Measurements from ENCODE around the gene STARD3.

Gene STARD3

DNA sequence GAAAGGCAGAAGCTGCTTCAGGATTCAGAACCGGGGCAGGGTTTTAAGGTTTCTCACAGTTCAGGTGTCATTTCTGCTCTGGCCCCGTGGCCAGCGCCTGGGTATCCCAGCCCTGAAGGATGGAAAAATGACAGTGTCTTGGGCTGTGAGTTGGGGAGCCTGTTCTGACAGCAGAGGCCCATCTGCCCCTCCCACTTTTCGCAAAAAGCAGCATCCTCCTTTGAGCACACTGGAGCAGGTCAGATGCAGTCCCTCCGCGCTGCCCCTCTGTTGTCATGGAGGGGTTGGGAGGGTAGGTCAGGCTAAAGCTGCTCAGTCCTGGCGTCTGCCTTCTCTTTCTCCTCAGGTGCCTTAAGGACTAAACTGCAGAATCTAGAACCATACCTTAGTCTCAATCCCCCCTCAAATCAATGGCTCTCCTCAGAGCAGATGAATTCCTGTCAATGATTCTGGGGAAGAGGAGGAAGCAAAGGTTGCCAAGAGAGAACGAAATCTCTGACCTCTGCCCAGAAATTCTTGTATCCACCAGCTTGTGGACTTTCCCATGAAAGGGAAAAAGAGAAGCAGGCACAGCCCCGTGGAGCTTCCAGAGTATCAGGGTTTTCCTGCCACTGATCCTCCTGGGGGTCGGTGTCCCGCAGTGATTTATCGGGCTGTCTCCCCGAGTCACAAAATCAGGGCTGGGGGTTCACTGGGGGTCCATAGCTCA, 36.5 kb upstream of the STARD3 start:
- DNase-seq (no peak), ATAC-seq (replicated peaks) (no peak)
- peaks cover 1 to 5% of the 10 kb centered on the region in 2 donors for H3K36me3 Mint-ChIP-seq
- no peak overlapping the region for H3K4me3 Mint-ChIP-seq
- peaks cover 31 to 80% of the 10 kb centered on the region in 2 donors for H3K4me1 Mint-ChIP-seq
- peaks cover 80 to 97% of the 10 kb centered on the region in 2 donors for H3K27me3 Mint-ChIP-seq
- H3K27ac Mint-ChIP-seq: peak overlapping the region; percentile 20
- H3K9me3 Mint-ChIP-seq: no peaks in the 10 kb centered on the region

DNA sequence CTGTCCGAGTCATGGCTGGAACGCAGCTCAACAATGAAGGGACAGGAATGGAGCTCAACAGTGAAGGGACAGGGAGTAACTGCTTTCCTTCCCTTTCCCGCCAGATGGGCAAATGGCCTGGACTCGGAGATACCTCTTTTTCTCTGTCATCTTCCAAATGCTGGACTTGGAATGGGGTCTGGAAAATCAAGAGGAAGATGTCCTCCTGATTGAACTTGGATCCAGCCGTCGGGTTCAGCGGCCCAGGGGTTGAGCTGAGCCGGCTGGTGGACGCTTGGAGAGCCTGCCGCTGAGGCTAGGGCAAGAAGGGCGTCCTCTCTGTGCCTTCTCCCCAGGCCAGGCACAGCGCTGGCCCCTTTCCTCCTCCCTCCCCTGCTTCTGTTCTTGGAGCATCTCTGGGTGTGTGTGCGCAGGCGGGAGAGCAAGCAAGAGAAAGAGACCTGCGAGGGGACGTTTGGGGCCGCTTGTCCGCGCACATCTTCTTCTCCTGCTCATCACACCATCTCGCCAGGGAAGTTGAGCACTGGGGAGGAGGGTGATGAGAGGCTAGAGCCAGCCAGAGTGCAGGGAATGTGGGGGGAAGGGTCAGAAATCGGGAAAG, 35.8 kb upstream of the STARD3 start:
- no peak overlapping the region for H3K4me3 Mint-ChIP-seq
- H3K27ac Mint-ChIP-seq: peak overlapping the region; percentile 1
- ATAC-seq (replicated peaks) (no peak), DNase-seq (no peak)
- H3K4me1 Mint-ChIP-seq: peaks cover 31 to 80% of the 10 kb centered on the region in 2 donors
- no peaks in the 10 kb centered on the region for H3K9me3 Mint-ChIP-seq
- H3K27me3 Mint-ChIP-seq: peaks cover 73 to 93% of the 10 kb centered on the region in 2 donors
- peaks cover under 1 to 1% of the 10 kb centered on the region in 2 donors for H3K36me3 Mint-ChIP-seq

GRCh38 chr17:39601758-39602532, 35.0 kb upstream of the STARD3 start:
- no peak overlapping the region for H3K27ac Mint-ChIP-seq
- peaks cover 0 to 1% of the 10 kb centered on the region in 2 donors for H3K36me3 Mint-ChIP-seq
- no peak overlapping the region for H3K4me3 Mint-ChIP-seq
- ATAC-seq (replicated peaks) (no peak), DNase-seq (no peak)
- peaks cover 30 to 78% of the 10 kb centered on the region in 2 donors for H3K4me1 Mint-ChIP-seq
- no peaks in the 10 kb centered on the region for H3K9me3 Mint-ChIP-seq
- H3K27me3 Mint-ChIP-seq: peaks cover 68 to 91% of the 10 kb centered on the region in 2 donors

DNA sequence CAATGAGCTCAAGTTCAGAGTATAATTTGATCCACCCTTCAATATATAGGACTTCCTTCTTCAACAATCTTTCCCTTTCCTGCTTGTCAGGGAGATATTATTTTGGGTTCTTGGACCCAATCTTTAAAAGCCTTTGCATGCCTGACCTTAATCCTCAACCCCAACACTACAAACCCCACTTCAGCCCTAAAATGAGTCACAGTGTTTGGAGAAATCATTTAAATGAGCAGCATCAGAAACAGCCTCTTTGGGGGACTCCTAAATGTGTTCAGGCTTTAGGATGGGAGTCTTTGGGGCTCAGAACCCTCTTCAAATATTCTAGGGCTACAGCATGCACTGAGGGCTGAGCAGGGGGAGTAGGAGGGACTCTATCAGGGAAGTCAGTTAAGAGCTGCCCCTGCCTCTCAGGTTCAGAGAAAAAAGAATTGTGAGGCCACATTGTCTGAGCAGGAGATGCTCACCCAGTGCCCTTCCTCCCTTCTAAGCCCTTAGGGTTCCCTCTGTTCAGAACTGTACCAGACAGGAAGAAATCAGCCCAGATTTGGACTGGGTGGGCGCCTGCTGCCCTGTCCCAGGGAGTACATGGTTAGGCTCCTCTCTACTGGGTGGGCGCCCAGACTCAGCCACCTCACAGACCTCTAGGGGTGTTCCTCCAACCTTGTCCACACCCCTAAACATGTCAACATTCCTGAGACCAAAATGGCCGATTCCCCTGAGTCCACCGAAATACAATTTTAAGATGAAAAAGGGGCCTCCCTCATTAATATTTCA, 34.2 kb upstream of the STARD3 start:
- ATAC-seq (replicated peaks) (no peak), DNase-seq (no peak)
- H3K36me3 Mint-ChIP-seq: peaks cover 0 to 1% of the 10 kb centered on the region in 2 donors
- no peaks in the 10 kb centered on the region for H3K9me3 Mint-ChIP-seq
- no peak overlapping the region for H3K27ac Mint-ChIP-seq
- H3K27me3 Mint-ChIP-seq: peaks cover 66 to 91% of the 10 kb centered on the region in 2 donors
- peaks cover 32 to 78% of the 10 kb centered on the region in 2 donors for H3K4me1 Mint-ChIP-seq
- H3K4me3 Mint-ChIP-seq: no peak overlapping the region

- Mint-ChIP-seq H3K36me3 (peaks cover 0 to 1% of the 10 kb centered on the region in 2 donors), H3K27ac (no peak overlapping the region), H3K4me3 (peak overlapping the region; percentile 3 to 54), H3K9me3 (no peaks in the 10 kb centered on the region), H3K27me3 (peaks cover 62 to 90% of the 10 kb centered on the region in 2 donors), H3K4me1 (peaks cover 27 to 72% of the 10 kb centered on the region in 2 donors)
- DNase-seq (no peak), ATAC-seq (replicated peaks) (peak; percentile 19 to 23)
Observed at GRCh38 chr17:39603304-39604016, 33.5 kb upstream of the STARD3 start.

DNA sequence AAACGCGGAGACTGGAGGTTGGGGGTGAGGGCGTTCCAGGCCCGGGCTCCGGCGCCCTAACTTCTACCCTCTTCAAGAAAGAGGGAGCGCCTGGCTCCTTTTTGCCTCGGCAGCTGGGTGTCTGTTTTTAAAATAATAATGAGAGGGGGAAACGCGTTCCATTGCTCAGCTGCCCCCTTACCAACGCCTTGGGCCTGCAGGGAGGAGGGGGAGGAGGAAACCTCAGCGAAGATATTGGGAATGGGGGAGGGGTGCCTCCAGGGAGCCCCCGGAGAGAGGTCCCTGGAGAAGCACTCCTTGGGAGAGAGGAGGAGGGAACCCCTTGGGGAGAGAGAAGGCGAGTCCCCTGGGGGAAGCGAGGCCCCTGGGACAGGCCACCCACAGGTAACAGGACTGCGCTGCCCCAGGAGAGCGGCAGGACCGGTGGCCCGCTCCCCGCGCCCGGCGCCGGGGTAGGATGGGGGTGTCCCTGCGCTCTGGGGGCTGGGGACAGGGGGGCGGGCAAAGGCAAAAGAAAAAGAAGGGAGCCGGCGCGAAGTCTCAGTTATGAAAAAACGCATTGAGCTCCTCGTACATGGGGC, 31.9 kb upstream of the STARD3 start:
- H3K27me3 Mint-ChIP-seq: peaks cover 63 to 89% of the 10 kb centered on the region in 2 donors
- H3K9me3 Mint-ChIP-seq: no peaks in the 10 kb centered on the region
- H3K4me3 Mint-ChIP-seq: peak overlapping the region; percentile 72 to 79
- DNase-seq (no peak), ATAC-seq (replicated peaks) (peak in 1 of 2 donors; percentile 5)
- H3K27ac Mint-ChIP-seq: peak overlapping the region; percentile 83
- H3K4me1 Mint-ChIP-seq: peaks cover 25 to 56% of the 10 kb centered on the region in 2 donors
- H3K36me3 Mint-ChIP-seq: peaks cover 0 to 1% of the 10 kb centered on the region in 2 donors

- Mint-ChIP-seq H3K36me3 (peaks cover 0 to 1% of the 10 kb centered on the region in 2 donors), H3K9me3 (no peaks in the 10 kb centered on the region), H3K4me3 (peak overlapping the region; percentile 72 to 79), H3K27me3 (peaks cover 56 to 82% of the 10 kb centered on the region in 2 donors), H3K4me1 (peaks cover 25 to 52% of the 10 kb centered on the region in 2 donors), H3K27ac (no peak overlapping the region)
- ATAC-seq (replicated peaks): peak; percentile 33 to 36
- no peak for DNase-seq
Observed at GRCh38 chr17:39605492-39606433, 31.2 kb upstream of the STARD3 start.

- Mint-ChIP-seq H3K27ac (no peak overlapping the region), H3K4me1 (peaks cover 21 to 46% of the 10 kb centered on the region in 2 donors), H3K9me3 (no peaks in the 10 kb centered on the region), H3K27me3 (peaks cover 54 to 82% of the 10 kb centered on the region in 2 donors), H3K36me3 (peaks cover 0 to 1% of the 10 kb centered on the region in 2 donors), H3K4me3 (peak overlapping the region; percentile 75 to 77)
- no peak for ATAC-seq (replicated peaks)
- DNase-seq: no peak
Observed at GRCh38 chr17:39606434-39607056, 30.4 kb upstream of the STARD3 start.

DNA sequence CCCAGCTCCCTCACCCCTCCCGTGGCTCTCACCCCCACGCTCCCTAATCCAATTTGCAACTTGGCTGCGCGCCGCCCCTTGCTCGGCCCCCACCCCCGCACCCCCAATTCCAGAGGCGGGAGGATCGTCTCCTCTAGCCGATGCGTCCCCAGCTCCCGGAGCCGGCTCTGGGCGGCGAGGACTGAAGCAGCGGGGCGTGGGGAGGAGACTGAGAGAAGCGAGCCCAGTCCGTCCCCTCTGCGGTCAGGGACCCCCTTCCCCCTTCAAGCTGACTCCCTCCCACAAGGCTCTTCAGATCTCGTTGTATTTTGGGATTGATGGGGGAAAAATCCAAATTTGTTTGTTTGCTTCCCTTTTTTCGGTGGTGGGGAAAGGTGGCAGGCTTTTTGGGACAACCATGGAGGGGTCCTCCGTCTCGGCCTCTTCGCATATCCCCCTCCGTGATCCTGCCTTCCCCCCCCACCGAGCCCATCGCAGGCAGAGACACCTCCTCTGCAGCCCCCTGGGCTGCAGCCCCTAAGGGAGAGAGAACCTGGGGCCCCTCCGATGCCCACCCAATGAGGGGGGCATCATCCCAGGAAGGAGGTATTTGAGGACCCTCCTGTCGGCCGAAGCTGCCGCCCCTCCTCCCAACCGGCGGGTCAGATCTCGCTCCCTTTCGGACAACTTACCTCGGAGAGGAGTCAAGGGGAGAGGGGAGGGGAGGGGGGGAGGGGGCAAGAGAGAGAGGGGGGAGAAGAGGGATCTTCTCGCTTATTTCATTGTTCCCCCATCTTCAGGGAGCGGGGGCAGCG, 29.7 kb upstream of the STARD3 start:
- H3K4me3 Mint-ChIP-seq: peak overlapping the region; percentile 75 to 77
- H3K27me3 Mint-ChIP-seq: peaks cover 48 to 77% of the 10 kb centered on the region in 2 donors

DNA sequence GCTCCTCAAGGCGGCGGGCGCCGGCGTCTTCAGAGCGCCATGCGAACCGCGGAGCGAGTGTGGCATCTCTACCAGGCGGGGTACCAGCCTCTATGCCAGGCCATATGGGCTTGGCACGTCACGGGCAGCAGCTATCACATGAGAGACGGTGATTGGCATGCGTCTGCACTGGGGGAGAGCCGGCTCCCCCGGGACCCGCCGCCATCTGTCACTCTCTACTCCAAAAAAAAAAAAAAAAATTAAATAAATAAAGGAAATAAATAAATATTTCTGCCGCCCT, 29.2 kb upstream of the STARD3 start, which contains the start of gene NEUROD2:
Gene NEUROD2, minus strand, starts transcription at position 70 of the 280 bp plus-strand sequence. CDS start 1,321 bp downstream, outside the sequence.
- H3K4me3 Mint-ChIP-seq: peak within 1 kb of the TSS; percentile 75 to 77
- DNase-seq (no peak), ATAC-seq (replicated peaks) (no peak)
- H3K27ac Mint-ChIP-seq: peak within 1 kb of the TSS; percentile 9
- H3K27me3 Mint-ChIP-seq: peaks cover 45 to 76% of the 10 kb centered on the region in 2 donors
- peaks cover 21 to 43% of the 10 kb centered on the region in 2 donors for H3K4me1 Mint-ChIP-seq
- H3K9me3 Mint-ChIP-seq: no peaks in the 10 kb centered on the region
- H3K36me3 Mint-ChIP-seq: peaks cover 0 to 1% of the 10 kb centered on the region in 2 donors

More for the DNA sequence above, 29.7 kb upstream of the STARD3 start:
- ATAC-seq (replicated peaks) (no peak), DNase-seq (no peak)
- H3K9me3 Mint-ChIP-seq: no peaks in the 10 kb centered on the region
- peaks cover 21 to 41% of the 10 kb centered on the region in 2 donors for H3K4me1 Mint-ChIP-seq
- peak overlapping the region; percentile 9 for H3K27ac Mint-ChIP-seq
- peaks cover 0 to 1% of the 10 kb centered on the region in 2 donors for H3K36me3 Mint-ChIP-seq

Measured in stimulated activated naive B cell treated with anti-CD40 and anti-IgM and Interleukin-4, amounts not matched to agents 10 μg/mL and 1 μg/mL and 100 μg/mL, for 72 hours (primary cell).